ENCODE measurements around the gene NTMT2.
"Not testable (repeated sequence)": the region's sequence is repeated elsewhere in the genome, so short reads cannot be mapped to it uniquely, and the experiment has no call there.

Gene NTMT2

DNA sequence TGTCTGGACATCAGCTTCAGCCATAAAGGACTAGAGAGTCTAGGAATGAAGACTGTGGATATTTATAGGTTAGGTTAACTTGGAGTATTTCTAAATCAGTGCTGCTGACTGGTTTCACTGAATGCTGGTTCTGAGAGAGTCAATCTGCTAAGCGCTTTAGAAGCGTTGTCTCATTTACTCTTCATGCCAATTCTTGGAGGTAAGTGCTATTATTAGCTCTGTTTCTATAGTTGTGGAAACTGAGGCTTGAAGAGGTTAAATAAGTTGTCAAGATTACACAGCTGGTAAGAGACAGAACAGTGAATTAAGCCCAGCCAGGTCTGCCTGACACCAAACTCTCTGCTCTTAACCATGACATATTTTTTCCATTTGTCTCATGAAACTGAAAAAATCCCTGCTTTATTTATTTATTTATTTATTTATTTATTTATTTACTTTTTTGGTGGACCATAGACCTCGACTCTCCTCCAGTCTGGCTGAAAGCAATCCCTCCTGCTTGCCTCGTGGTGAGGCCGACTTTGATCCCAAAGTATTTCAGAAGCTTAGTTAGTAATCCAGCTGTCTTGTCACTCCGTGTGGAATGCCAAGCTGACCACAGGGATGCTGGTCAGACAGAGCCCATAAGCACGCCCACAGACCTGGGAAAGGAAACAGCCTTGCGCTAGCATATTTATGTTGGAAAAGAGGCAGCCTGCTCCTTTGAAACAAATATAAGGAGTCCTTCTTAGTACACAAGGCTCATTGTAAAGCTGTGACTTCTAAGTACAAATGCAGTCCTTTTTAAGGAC is 16.9 kb downstream of the NTMT2 start:
- DNase-seq = no peak

DNA sequence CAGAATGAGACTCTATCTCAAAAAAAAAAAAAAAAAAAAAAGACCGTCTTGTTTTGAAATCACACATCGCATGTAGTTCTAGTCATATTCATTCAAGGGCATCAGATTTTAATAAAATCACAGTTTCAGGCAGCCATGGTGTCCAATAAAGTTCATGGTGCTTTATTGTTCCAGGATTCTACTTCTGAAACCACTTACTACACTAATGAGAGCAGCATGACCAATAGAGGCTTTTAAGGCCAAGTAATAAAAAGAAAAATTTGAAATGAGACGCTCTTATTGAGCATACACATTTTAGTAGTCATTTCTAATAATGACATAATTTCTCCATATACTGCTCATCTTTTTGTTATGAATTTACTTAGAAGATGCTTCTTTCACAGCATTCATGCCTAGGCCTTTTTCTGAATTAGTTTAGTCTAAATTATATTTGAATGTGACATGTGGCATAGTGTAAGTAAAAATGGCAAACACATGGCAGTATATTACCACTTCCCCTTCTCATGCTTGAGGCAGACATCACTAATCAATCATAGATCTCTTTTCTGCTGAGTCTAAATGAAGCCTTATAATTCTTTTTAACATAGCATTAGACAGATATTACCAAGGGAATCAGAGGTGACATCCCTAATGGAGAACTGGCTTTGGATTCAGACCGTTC is 18.5 kb downstream of the NTMT2 start:
- no peak for DNase-seq

DNA sequence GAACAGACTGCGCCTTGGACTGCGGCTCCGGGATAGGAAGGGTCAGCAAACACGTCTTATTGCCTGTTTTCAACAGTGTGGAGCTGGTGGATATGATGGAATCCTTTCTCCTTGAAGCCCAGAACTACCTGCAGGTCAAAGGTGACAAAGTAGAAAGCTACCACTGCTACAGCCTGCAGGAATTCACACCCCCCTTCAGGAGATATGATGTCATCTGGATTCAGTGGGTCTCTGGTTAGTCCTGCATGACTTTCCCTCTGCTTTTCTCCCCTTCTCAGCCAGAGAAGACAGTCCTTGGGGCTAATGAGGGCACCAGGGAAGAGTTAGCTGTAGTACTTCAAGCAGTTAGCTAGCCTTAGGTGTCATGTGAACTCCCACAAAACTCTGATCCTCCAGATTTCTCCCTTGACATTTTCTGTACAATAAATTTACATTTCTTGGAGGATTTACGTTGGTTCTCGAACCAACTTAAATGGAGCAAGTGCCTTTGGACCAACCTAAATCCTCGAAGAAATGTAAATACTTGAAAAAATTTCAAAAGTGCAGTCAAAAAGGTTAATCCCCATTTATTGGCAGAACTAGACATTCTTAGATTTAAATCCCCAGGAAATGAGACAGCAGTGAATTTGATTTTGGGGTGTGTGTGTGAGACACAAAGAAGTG is 20.9 kb downstream of the NTMT2 start:
- DNase-seq = no peak

GRCh38 chr1:170168265-170168664 is 22.5 kb downstream of the NTMT2 start:
- DNase-seq = no peak

- DNase-seq = not testable (repeated sequence)
Observed at GRCh38 chr1:170170513-170170912, 24.8 kb downstream of the NTMT2 start.

DNA sequence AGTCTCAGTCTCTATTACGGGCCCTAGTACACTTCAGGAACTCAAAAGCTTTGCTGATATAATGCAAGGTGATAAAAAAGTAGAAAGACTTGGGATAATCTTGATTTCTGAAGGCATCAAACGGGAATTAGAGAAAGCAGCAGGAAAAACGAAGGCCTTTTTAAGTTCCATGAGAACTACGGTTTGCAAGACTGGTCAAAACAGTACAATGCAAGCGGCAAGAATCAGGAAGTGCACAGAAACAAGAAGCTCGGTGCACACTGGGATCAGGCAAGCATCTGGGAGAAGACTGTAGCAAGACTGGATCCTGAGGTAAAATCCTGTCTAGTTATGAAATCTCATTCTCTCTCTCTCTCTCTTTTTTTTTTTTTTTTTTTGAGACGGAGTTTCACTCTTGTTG is 28.6 kb downstream of the NTMT2 start:
- DNase-seq = no peak

- no peak for DNase-seq
Observed at GRCh38 chr1:170175041-170175440, 29.3 kb downstream of the NTMT2 start.

DNA sequence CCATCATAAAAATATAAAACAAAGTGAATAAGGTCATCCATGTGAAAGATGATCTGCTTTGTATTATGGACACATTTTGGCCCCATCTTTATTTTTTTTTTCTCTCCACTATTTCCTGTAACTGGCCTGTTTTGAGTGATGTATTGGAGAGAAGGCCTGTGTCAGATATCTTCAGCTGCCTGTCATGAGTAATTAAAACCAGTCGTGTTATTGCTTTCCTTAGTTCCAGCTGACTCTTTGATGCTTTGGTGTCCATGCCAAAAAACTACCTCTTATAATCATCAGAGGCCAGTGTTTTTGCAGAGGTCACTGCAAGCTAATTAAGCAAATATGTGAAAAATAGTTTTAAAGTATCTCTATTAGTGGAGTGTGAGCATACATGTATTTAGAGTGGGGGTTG is 29.7 kb downstream of the NTMT2 start:
- no peak for DNase-seq

GRCh38 chr1:170176772-170177171 is 31.0 kb downstream of the NTMT2 start:
- DNase-seq = no peak

DNA sequence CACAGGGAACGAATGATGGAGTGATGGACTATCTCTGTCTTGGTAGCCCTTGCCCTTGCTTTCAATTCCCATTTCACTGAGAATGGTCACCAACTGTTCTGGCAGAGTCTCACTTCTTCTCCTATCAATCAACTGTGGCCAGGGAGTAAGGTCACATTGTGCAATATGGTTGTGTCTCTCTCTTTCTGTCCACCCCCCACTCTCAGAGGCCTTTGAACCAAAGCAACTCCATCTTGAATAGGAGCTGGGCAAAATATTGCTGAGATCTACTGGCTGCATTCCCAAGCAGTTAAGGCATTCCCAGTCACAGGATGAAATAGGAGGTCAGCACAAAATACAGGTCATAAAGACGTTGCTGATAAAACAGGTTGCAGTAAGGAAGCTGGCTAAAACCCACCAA is 36.7 kb downstream of the NTMT2 start:
- DNase-seq = no peak

- DNase-seq = no peak
Observed at GRCh38 chr1:170192546-170192945, 46.8 kb downstream of the NTMT2 start.

DNA sequence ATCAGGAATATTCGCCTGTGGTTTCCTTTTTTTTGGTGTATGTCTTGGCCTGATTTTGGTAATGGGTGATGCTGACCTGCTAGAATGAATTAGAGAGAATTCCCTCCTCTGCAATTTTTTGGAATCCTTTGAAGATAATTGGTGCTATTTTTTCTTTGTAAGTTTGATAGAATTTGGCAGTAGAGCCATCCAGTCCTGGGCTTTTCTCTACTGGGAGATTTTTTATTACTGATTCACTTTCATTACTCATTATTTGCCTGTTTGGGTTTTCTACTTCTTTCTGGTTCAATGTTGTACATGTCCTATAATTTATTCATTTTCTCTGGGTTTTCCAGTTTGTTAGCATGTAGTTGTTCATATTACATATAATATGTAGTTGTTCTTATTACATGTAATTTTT is 48.7 kb downstream of the NTMT2 start:
- no peak for DNase-seq

DNA sequence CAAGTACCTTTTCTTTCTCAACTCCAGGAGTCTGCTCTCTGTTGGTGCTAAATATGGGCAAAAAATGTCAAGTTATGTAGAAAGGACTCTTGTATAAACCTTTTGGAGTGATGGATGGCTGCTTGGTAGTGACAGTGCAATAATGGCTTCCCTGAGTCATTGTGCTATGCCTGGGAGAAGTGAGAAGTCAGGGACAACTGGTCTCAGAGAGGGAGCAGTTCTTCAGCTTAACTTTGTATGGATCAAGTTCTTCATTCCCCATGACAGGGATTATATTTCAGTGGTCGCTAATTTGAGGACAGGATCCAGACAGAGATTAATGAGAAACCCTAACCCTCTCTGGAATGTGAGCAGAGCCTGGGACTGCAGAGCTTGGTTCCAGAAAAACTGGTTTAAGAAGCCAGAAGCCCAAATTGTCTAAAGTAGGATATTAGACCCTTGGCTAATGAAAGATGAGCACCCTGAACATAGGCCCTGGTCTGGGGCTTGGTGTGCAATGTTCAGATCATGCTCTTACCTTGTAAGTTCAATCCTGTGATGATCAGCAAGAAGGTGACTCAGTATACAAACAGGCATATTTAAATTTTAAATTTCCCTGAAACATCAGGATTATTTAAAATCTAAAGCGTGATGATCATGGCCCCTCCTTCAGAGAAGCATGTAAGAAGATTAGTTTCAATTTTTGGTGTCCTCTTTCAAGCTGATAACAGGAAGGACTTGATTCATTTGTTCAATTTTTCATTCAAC is 50.9 kb downstream of the NTMT2 start:
- no peak for DNase-seq

- no peak for DNase-seq
Observed at GRCh38 chr1:170198090-170198489, 52.3 kb downstream of the NTMT2 start.

GRCh38 chr1:170198584-170198983 is 52.8 kb downstream of the NTMT2 start:
- DNase-seq = no peak

DNA sequence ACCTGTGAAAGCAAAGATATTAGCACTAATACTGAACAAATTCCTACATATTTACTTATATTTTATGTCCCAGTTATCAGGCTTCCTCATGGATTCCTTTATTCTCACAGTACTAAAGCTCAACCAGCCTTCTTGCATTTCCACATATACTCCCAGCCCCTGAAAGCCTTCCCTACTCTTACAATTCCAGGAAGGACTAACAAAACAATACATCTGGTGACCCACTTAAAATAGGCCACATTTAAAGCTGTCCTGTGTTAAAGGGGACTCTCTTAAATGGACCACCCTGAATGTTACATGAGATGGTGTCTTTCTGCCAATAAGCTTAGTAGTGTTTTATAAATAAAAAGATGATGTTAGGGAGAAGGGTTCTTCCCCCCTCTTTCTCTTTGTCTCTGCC is 54.4 kb downstream of the NTMT2 start:
- no peak for DNase-seq

GRCh38 chr1:170200621-170201397 is 55.0 kb downstream of the NTMT2 start:
- no peak for DNase-seq

- no peak for DNase-seq
Observed at GRCh38 chr1:170203693-170204092, 57.9 kb downstream of the NTMT2 start.

- DNase-seq = no peak
Observed at GRCh38 chr1:170204121-170204520, 58.4 kb downstream of the NTMT2 start.

DNA sequence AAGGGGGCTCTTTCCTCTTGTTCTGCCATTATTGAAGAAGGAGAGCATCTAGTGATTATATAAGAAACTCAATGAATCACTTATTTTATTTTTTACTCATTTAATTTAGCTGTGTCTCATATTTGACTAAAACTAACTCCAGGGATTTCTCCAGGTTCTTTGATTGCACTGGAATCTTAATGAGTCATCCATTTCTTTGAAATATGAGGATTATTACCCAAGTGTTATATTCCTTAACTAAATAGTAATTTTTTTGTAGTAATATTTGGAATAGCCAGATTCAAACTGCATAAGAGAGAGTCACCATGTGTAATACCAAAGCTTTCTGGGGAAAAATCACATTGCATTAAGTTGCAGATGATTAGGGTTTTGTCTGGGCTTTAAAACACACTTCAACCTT is 59.5 kb downstream of the NTMT2 start:
- no peak for DNase-seq

GRCh38 chr1:170209125-170209524 is 63.4 kb downstream of the NTMT2 start:
- no peak for DNase-seq

- DNase-seq = no peak
Observed at GRCh38 chr1:170210142-170210541, 64.4 kb downstream of the NTMT2 start.

DNA sequence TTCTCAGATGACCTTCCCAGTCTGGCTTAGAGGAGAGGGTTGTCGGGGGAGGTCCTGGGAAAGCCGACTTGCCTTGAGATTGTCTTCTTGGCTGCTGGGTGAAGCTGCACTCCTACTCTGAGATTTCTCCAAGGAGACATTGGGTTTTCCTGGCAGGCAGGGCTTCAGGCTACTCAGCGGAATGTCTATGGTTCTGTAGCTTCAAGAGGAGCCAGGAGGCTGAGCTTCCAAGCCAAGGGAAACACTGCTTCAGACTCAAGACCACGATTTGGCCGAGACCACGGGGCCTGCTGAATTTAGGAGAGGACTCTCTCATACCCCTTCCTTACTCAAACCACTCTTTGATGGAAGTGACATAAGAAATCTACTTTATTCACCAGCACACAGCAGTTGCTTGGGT is 67.8 kb downstream of the NTMT2 start:
- no peak for DNase-seq
